NK-92 treated with Interleukin-12 subunit alpha and Interleukin-12 subunit beta, amount 100 ng/mL, for 24 hours (cell line): Measurements from ENCODE around the gene MEF2D.
A peak's percentile ranks its signal among the peaks of the same experiment; 100 is the strongest.

Experiments
- DNase-seq: peaks from one replicate; lab custom pipeline; 2025; lab: John Stamatoyannopoulos, UW

The MEF2D gene

DNA sequence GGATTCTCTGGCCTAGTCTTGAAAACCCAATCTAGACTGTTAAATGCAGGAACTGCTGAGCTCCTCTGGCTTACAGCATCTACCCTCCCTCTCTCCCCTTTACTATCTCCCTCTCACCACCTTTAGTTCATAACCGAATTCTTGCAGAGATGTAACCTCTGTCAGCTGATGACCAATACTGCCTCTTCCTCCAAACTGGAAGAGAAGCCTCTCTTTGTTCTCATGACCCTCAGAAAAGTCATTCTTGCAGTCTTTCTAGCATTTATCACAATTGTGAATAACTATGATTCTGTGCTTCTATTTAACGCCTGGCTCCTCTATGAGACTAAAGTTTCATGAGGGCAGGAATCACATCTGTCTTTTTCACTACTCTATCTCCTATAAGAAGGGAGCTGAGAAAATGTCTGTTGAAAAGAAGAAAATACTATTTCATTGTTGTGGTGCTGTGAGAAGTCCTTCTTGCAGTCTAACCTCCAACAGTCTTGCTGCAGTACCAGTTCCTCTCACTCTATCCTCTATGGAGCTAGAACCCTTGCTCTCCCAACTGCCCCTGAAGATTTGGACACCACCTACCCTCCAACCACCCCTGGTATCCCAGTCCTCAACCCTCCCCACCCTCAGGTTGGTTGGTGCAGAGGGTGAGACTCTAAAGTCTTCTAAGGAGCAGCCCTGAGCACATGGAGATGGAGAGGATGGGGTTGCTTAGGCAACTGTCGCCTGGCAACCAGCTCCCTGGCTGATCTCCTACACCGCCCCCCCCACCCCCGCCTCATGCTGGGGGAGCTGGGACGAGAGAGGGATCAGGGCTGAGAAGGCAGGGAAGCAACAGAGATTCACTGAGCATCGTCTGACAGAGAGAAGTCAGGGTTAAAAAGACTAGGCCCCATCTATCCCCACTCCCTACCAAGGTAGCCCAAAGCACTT is 13.9 kb downstream of the MEF2D start:
- no peak for DNase-seq

DNA sequence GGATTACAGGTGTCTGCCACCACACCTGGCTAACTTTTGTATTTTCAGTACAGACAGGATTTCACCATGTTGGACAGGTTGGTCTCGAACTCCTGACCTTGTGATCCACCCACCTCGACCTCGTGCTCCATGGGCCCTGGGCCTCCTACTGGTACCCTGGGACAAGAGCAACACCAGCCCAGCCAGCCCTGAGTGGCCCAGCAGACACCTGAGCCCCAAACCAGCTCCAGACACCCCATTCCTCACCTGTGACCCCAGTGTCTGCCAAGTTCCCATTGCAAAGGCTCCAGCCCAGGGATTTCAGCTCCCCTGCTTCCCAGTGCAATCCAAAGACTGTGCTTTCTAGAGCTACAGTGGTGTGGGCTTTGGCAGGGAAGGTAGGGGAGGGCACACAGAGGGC is 14.6 kb downstream of the MEF2D start:
- DNase-seq: no peak

DNA sequence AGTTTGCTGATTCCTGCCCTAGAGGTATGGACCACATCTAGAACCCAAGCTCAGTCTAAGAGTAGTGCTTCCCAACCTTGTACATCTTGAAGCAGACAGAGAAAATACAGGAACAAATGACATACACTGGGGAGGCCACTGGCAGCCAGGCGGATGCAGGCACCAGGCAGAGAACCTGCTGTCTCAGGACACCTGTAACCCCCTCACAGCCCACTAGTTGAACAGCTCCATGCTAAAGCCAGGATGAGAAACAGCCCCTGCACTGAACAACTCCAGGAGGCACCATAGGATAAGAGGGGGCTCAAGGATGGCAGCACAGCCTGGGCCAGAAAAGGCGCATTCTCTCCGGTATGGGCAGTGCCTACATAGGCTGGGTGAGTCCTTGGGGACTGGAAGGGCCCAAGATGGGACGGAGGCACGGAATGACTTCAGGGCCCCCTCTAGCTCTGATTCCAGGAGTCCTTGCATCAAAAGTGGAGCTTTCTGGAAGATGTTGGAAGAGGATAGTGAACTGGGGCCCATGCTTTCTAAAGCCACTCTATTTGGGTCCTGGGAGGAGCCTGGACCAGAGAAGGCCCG is 16.0 kb downstream of the MEF2D start:
- DNase-seq: no peak

DNA sequence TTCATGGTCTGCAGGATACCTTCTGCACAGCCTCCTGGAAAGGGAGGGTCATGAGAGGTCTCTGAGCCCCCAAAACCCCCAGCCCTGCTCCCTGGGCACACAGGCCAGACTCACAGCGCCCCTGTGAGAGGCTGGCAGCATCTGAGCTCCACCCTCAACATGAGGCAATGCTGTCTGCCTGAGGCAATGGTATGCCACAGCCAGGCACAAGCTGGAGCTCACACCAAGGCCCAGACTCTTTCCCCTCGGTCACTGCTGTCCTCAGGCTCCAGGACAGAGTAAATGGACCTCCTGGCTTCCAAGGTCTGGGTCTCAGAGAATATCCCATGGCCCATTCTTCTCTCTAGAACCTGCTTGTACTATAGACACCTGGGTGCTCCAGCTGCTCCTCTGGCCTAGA is 17.2 kb downstream of the MEF2D start:
- no peak for DNase-seq

DNA sequence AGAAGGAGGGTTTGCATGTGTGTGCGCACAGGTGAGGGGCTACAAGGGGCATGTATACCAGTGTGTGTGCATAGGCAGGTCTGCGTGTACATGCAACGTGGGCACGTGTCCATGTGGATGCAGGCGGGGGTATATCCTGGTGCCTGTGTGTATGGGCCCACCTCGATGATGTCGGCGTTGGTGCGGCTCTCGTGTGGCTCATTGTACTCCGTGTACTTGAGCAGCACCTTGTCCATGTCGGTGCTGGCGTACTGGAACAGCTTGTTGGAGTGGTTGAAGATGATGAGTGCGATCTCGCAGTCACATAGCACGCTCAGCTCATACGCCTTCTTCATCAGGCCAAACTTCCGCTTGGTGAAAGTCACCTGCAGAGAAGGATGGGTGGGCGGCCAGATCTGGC is 18.3 kb downstream of the MEF2D start:
- no peak for DNase-seq

DNA sequence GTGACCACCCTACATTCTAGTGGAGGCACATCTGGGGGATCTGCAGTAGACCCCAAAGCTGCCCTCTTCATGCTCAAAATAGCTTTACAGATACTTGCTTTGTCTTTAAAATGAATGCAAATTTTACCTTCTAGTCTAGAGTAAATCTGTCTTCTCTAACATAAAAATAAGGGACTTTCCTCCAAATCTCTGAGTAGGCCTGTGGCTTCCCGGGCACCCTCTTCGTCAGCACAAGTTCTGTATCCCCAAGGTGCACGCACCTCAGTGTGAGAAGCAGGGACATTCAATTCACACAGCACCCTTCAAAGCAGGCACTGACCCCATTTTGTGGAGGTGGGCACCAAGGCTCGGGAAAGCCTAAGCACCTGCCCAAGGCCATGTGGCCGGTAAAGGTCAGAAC is 19.0 kb downstream of the MEF2D start:
- DNase-seq: no peak

DNA sequence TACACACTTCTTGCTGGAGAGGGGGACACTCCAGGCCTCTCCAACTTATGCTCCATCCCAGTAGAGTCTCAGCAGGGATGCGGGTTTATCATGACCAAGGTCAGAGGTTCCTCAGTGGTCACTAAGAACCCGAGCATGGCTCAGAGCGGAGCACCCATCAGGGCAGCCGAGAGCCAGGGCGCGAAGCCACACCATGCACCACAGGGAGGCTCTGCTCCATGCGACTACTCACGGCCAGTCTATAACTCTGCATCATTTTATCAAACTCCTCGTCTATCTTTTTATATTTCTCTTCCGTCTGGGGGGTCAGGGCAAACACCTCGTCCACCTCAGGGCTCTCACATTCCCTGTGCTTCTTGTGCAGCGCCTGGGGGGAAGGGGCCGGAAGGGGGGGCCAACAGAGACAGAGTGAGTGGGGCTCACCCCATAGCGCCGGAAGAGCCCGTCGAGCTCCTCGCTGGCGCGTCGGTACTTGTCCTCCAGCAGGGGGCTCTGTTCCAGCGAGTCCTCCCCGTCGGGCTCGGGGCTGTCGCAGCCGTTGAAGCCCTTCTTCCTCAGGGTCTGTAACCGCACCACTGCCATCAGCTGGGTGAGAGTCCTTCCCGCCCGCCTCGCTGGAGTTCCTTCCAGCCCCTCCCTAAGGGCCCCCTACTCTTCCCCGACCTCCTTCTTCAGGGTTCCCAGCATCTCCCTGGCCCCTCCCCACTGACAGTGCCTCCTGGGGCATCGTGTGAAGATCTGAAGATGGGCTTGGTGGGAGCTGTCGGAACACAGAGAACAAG is 20.0 kb downstream of the MEF2D start:
- peak; percentile 39 for DNase-seq

DNA sequence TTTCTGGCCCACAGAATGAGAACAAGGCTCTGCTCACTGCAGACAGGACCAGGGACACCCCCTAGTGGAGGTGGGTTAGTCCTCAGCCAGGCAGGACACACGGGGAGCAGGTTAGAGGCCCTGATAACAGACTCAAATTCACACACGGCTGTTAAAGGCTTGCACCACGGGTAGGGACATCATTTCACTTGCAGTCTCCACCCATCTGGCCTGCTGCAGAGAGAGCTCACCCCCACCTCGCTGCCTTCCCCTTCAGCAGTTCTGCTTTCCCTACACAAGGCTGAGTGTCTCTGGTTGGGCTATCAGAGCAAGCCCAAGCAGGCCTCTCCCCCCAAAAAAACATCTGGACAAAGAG is 20.6 kb downstream of the MEF2D start:
- no peak for DNase-seq

DNA sequence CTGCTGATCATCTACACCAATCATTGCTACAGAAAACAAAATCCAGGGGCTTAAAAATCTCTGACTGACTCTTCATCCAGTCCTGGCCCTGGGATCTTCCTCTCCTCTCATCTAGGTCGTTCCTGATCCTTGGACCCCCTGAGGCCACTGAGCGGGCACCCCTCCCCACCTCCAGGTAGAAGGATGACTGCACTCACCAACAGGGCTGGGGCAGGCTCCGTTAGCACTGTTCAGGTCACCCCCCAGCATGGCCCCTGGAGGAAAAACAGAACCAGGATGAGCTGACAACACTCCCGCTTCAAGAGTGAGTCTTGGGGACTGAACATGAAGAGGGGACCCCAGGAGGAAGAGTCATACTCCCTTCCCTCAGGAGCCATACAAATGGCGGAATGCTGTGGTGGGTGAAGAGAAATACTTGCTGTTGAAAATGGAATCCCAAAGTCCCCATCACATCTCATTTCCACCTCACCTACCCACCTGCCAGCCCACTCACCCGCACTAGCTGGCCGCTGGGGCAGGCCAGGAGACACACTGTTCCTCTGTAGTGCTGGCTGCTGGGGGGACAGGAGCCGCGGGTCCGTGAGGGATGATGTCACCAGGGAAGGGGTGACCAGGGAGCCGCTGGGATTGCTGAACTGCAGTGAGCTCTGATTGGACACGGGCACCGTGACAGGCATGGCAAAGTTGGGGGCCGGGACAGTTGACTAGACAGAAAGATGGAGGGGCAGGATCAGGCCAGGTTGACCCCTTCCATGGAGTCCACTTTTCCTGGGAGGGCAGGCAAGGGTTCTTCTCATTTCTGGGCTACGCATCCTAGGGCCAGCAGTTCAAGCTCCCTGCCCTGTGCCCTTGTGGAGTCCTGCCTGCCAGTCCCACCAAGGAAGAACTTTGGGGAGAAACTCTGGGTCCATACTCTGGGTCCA is 21.2 kb downstream of the MEF2D start:
- DNase-seq: no peak

DNA sequence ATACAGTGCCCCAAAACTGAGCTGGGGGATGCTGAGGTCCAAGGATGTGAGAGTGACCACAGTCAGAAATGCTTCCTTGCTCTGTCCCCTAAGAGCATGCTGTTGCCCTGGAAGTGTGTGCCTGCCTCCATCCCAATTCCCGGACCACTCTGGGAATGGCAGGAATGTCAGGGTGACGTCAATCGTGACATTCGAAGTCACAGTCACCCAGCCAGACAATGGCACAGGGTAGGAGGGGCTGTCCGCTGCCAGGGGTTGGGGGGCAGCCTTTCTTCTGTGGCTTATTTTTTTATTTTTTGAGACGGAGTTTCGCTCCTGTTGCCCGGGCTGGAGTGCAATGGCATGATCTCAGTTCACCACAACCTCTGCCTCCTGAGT is 22.3 kb downstream of the MEF2D start:
- no peak for DNase-seq

DNA sequence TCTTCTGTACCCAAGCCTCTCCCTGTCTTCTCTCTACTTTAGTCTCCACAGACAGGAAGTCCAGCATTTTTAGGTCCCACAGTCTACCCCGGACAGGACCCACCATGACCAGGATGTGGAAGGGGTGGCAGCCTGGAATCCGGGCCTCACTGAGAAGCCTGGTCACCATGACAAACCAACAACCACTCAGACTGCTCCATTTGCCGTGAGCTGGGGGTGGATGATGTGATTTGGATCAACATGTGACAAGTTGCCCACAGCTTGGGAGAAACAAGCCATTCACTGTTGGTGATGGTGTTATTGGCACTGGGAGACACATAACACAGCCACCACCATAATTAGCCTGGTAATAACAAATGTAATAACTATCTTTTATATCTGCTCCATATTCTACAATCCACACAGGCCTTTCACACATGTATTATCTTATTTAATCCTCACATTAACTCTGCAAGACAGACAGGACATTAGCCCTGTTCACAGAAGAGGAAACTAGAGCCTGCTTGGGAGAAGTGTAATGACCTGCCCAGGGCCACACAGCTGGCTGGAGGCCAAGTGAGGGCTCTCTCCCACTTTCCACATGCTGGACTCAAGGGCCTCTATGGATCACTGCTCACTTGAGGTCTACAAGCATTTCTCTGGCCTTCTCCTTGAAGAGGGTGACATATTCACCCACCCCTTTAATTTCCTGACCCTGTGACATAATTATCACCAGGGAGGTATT is 22.9 kb downstream of the MEF2D start:
- no peak for DNase-seq

DNA sequence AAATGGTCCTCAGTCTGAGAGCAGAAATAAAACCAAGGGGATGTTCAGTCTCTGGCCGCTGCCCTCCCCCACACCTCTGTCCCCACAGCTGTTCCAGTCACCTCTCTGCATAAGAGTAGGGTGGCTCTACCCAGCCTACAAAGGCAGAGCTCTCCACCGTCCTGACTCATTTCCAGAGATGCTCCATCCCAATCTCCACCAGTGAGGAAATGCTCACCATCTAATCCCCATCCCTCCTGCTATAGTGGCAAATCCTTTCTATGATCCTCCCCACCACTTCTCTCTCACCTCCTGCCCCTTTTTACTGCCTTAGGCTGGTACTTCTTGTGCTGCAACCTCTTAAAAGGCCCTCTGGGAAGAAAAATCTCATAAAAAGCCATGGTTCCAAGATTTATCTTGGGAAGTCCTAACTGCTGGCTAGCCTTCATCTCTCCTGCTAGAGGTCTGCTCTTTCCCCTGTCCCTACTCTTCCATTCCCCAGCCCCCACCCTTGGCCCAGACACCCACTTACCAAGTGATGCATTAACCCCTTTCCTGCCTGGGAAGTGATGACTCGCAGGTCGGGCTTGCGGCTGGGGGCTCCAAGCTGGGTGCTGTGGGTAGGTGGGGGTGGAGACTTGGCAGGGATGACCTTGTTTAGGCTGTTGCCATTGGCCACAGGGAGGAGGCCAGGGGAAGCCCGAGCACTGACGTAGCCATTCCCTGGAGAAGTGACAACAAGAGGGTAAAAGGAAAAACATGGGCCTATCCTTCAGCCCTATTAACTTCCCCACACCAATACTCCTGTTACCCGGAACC is 23.9 kb downstream of the MEF2D start:
- DNase-seq: no peak

DNA sequence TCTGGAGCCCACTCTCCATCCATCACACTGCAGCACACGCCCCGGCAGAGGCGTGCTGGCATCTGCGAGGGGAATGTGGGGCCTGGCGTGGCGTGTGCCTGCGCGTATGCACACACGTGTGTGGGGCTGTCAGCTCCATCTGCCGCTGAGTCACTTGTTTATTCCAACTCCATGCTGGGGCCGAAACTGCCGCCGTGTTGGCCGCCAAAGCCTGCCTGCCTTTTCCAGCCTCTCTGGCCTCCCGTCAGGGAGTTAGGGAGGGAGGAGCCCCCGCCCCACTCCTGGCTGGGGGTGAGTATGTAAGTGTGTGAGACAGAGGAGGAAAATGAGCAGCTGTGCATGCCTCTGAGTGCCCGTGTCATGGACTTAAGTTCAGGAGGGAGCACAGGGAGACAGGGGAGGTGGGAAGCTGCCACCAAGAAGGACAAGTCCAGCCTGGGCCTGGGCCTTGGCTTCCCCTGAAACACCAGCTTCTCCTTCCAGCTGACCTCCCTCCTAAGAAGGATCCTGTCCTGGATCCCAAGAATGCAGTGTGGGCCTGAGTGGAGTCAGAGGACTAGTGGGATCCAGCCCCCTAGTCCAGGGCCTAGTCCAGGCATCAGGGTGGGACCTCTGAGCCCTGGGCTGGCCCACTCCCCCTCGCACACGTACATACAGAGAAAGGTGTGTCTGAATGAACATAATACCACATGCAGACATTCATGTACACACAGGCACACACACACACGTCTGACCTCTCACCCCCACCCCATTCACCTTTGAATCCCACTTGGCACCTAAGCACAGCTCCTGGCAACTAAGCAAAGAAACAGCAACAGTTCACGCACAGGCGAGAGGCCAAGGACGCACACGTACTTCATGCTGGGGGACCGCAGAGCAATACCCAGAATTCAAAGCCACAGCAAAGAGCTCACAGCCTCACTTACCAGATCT is 24.7 kb downstream of the MEF2D start:
- no peak for DNase-seq

DNA sequence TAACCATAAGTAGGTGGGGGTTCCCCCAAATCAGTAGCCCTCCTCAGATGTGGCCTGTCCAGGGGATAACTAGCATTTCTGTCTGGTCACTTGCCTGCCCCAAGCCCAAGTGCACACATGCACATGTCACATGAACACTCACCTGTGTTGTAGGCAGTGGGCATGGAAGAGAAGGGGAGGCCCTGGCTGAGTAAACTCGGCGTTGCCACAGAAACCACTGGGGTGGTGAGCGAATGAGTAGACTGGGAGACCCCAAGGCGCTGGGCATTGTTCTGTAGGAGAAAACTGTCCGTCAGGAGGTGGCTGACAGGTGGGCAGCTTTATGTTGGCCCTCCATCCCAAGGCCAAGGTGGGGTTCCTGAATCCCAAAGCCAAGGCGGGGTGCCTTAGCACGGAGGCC is 25.6 kb downstream of the MEF2D start:
- DNase-seq: no peak

DNA sequence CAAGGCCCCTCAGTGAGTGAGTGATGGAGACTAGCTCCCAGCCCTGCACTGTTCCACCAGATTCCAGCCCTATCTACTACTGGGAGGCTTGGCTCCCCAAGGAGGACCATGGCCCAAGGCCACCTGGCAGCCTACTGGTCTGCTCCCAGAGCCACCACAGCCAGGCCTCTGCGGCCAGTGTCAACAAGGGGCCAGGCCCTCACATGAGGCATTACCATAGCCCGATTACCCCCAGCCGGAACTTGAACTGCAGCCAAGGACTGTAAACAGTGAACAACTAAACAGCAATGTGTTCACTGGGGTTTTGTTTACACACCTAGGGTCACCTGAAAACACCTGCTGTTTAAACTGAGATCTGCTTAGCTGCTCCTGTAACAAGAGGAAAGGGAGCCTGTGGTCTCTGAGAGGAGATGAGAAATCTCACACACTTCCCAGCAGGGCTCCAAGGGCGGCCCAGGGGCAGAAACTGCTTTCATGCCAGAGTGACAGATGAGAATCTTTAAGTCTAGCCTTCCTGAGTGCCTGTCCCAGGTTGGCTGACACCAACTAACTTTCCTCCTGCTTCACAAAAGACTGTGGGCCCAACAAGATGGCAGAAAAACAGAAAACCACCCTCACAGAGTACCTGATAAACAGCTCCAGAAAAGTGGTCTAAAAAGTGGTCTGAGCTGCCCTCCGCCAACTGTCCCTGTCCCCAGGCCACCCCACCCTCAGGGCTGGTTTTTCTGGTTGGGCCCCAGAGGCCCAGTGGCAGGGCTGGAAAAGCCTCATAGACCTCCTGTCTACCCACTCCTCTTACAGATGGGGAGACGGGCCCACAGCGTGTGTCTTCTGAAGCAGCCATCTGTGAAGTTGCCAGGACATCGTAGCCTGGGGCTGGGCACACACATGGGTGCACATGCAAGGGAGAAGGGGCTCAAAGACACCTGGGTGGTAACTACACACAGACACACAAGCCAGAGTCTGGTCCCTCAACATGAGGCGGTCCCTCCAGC is 28.8 kb downstream of the MEF2D start:
- DNase-seq: no peak

DNA sequence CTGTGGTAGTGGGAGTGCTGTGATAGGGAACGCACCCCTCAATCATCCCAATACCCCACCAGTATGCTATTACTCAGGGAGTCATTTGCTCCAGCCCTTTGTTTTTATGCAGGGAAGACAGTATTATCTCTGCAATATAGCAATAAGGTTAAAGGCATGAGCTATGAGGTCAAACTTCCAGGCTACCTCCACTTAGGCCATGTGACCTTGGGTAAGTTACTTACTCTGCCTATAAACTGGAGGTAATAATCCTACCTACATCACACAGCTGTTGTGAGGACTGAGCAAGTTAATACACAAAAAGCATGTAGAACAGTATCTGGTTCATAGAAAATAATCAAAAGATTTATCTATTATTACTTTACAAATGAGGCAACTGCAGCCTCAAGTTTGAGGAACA is 30.1 kb downstream of the MEF2D start:
- no peak for DNase-seq

DNA sequence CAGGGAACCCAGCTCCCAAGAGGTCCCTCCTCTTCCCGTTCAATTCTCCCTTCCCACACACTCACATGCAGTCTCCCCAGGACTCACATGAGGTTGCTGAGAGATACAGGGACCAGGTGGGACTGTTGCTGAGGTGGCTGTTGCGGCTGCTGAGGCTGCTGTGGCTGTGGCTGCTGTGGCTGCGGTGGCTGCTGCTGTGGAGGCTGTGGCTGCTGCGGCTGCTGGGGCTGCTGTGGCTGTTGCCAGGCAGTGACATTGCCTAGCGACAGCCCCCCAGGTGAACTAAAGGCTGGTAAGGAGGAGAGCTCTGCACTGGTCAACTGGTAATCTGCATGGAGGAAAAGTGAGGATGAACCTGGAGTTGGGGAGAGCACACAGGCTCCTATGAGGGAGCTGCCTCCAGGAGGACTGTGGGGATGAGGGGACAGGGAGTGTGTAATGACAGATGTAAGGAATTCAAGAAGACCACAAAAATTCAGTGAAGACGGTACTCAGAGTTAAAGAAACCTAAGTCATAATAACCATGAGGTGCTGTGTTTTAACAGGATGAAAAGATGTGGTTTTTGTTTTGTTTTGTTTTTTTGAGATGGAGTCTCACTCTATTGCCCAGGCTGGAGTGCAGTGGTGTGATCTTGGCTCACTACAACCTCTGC is 31.8 kb downstream of the MEF2D start:
- no peak for DNase-seq

DNA sequence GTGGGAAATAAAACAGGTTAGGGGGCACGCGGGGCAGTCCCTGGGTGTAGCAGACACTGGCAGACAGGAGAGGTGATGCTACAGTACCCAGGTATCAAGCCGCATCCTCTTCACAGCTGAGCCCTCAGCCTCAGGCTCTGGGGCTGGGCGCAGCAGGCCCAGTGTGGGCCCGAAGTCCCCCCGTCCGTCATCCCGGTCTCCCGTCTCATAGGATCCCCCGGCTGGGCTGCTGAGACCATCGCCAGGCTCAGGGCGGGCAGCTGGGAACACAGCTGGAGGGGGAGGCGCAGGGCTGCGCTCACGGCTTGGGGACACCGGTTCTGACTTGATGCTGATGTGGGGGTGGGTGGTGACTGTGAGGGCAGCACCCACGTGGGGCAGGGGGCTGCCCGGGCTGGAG is 32.7 kb downstream of the MEF2D start:
- no peak for DNase-seq
